Kidney epithelial cell (primary cell): ENCODE results near the gene AMOTL1. TPM values are rescaled to one million over a fixed set of nuclear protein-coding genes. Genes with fewer than 3 reads are reported as not detected.

Experiments used
- DNase-seq: peaks from one replicate; pipeline ENCODE4 v3.0.0-alpha.2; 2010; ENCODE audit warnings: low read depth
- H3K27me3 ChIP-seq: 2 replicates; pipeline ENCODE4 v1.6.0; 2011; ENCODE audit warnings: low read length; ENCODE audit not compliant: control insufficient read depth, insufficient read depth
- H3K36me3 ChIP-seq: 2 replicates; pipeline ENCODE4 v1.5.1; 2011; ENCODE audit warnings: low read length; ENCODE audit not compliant: control insufficient read depth, insufficient read depth
- H3K4me3 ChIP-seq: 2 replicates; pipeline ENCODE4 v1.5.1; 2011; ENCODE audit warnings: low read depth, mild to moderate bottlenecking, control low read depth, low read length
- total RNA-seq: library from RNA; depleted of rRNA; stranded (reverse); fragments of >200 nt; gene quantifications from 2 replicates; pipeline ENCODE4 v1.2.3, GENCODE V29; 2015
- TF ChIP-seq, protein P1 (sequence below): IDR thresholded peaks from 2 replicates; pipeline ENCODE4 v1.5.1; 2011; ENCODE audit warnings: mild to moderate bottlenecking, moderate library complexity, low read length, control low read depth, inconsistent platforms; ENCODE audit not compliant: insufficient read depth, poor library complexity, severe bottlenecking

The AMOTL1 gene
- total RNA-seq, 1 donor from 2014 or later, result 48.8 TPM

DNA sequence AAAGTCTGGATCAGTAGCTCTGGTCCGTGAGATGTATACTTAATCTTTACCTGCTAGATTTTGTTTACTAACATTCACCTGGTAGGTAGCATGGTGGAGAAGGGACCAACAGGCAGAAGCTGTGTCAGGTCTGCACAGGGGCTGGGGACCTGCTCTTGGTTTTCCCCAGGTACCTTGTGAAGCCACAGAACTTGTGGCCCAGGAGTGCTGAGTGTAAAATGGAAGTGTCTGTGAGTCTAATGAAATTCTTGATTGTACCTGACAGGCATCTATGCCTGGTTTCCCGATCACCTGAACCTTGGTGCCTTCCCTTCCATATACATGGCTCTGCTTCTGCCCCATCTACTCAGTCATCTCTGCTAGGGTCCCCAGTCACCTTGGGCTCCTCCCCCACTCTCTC lies 110.8 kb downstream of the AMOTL1 start:
- no peaks in the 10 kb centered on the region for H3K36me3 ChIP-seq
- H3K27me3 ChIP-seq, result no peaks in the 10 kb centered on the region
- DNase-seq, result no peak
- no peak overlapping the region for H3K4me3 ChIP-seq
- TF ChIP-seq, protein P1, sequence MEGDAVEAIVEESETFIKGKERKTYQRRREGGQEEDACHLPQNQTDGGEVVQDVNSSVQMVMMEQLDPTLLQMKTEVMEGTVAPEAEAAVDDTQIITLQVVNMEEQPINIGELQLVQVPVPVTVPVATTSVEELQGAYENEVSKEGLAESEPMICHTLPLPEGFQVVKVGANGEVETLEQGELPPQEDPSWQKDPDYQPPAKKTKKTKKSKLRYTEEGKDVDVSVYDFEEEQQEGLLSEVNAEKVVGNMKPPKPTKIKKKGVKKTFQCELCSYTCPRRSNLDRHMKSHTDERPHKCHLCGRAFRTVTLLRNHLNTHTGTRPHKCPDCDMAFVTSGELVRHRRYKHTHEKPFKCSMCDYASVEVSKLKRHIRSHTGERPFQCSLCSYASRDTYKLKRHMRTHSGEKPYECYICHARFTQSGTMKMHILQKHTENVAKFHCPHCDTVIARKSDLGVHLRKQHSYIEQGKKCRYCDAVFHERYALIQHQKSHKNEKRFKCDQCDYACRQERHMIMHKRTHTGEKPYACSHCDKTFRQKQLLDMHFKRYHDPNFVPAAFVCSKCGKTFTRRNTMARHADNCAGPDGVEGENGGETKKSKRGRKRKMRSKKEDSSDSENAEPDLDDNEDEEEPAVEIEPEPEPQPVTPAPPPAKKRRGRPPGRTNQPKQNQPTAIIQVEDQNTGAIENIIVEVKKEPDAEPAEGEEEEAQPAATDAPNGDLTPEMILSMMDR, result no peak

DNA sequence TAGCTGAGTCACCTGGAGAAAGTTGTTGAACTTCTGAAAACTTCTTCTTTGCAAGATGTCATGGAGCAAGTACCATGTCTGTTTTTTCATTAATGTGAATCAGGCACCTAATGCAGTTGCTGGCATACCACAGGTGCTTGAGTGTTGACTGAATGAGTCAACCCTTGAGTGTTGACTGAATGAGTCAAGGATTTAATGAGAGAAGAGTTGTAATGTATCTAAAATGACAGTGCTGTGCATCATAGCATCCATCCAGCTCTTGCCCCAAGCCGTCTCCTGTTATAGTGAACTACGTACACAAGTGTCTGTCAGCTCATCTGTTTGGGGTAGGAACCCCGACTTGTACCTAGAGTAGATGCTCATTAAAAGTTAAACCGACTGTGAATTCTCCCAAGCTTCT lies 112.1 kb downstream of the AMOTL1 start:
- H3K4me3 ChIP-seq, result no peak overlapping the region
- TF ChIP-seq, protein P1, result no peak
- H3K36me3 ChIP-seq, result no peaks in the 10 kb centered on the region
- DNase-seq, result peak; percentile 53
- no peaks in the 10 kb centered on the region for H3K27me3 ChIP-seq

- Histone ChIP-seq H3K27me3 (no peaks in the 10 kb centered on the region), H3K36me3 (no peaks in the 10 kb centered on the region), H3K4me3 (no peak overlapping the region)
- TF ChIP-seq, protein P1, result no peak
- no peak for DNase-seq
These were observed 114.8 kb downstream of the AMOTL1 start for GRCh38 chr11:94882931-94883330.

DNA sequence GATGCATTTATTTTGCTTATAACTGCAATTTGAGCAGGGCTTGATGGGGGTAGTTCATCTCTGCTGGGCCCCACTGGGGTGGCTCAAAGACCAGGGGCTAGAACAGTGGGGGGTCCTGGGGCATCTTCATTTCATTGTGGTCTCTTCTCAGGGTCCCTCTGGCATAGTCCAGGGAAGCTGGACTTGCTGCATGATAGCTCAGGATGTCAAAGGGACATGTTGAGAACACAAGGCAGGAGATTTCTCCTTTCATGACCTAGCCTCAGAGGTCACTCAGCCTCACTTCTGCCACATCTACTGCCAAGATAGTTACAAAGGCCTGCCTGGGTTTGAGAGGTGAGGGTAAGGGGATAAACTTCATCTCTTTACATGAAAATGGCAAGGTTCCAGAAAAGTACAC lies 115.7 kb downstream of the AMOTL1 start:
- TF ChIP-seq, protein P1, result no peak
- DNase-seq, result no peak
- H3K36me3 ChIP-seq, result no peaks in the 10 kb centered on the region

GRCh38 chr11:94884376-94884775 lies 116.2 kb downstream of the AMOTL1 start:
- TF ChIP-seq, protein P1, result no peak
- Histone ChIP-seq H3K36me3 (no peaks in the 10 kb centered on the region), H3K27me3 (no peaks in the 10 kb centered on the region)

More for the DNA sequence above, 115.7 kb downstream of the AMOTL1 start:
- H3K27me3 ChIP-seq, result no peaks in the 10 kb centered on the region
- no peak overlapping the region for H3K4me3 ChIP-seq

GRCh38 chr11:94885133-94885532 lies 117.0 kb downstream of the AMOTL1 start:
- Histone ChIP-seq H3K36me3 (no peaks in the 10 kb centered on the region), H3K27me3 (no peaks in the 10 kb centered on the region), H3K4me3 (no peak overlapping the region)
- peak; percentile 68 for DNase-seq
- TF ChIP-seq, protein P1, result no peak

More at GRCh38 chr11:94884376-94884775, 116.2 kb downstream of the AMOTL1 start:
- no peak overlapping the region for H3K4me3 ChIP-seq
- no peak for DNase-seq
